GM18909 (cell line): Measurements from ENCODE around the gene KIAA1549.
"Not testable (repeated sequence)": the region's sequence is repeated elsewhere in the genome, so short reads cannot be mapped to it uniquely, and the experiment has no call there.

Experiments used
- ATAC-seq: cut with Tn5 transposase; IDR thresholded peaks from one replicate; pipeline ENCODE4 v1.9.1; 2021; ENCODE audit warnings: mild to moderate bottlenecking; ENCODE audit not compliant: unreplicated experiment, poor library complexity

The KIAA1549 gene

DNA sequence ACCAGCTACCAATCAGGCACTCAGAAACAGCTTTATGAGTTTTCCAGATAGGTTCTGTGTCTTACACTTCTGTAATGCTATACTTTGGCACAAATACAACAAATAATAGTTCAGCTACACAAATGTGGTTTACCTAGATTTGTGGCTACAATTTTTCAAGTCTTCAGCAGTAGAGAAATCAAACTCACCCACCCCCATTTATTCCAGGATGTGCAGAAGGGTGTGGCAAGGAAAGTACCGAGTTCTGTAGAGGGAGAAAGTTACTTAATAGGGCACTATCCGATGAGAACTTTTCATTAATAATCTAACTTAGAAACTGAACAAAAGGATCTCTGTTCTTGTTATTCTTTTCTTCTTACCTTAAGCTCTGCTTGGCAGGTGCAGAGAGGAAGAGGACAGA, 152.9 kb downstream of the KIAA1549 start:
- no peak for ATAC-seq

GRCh38 chr7:138825049-138825721, 156.0 kb downstream of the KIAA1549 start:
- no peak for ATAC-seq

DNA sequence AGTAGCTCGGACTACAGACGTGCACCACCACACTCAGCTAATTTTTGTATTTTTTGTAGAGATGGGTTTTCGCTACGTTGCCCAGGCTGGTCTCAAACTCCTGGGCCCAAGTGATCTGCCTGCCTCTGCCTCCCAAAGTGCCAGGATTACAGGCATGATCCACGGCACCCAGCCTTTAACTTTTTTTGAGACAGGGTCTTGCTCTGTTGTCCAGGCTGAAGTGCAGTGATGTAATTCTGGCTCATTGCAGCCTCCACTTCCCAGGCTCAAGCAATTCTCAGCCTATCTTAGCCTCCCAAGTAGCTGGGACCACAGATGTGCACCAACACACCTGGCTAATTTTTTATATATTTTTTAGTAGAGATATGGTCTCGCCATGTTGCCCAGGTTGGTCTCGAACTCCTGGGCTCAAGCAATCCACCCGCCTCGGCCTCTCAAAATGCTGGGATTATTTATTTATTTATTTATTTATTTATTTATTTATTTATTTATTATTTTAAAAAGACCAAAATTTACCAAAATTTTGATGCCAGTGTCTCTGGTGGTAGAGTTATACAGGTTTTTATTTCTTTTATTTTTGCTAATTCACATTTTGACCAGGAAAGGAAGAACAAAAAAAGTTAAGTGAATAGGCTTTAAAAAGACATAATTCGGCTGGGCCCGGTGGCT, 158.2 kb downstream of the KIAA1549 start:
- ATAC-seq: no peak

GRCh38 chr7:138821912-138822311, 159.3 kb downstream of the KIAA1549 start:
- ATAC-seq: no peak

- no peak for ATAC-seq
Measured at GRCh38 chr7:138819625-138820024, 161.6 kb downstream of the KIAA1549 start.

- ATAC-seq: no peak
Measured at GRCh38 chr7:138816650-138817049, 164.5 kb downstream of the KIAA1549 start.

DNA sequence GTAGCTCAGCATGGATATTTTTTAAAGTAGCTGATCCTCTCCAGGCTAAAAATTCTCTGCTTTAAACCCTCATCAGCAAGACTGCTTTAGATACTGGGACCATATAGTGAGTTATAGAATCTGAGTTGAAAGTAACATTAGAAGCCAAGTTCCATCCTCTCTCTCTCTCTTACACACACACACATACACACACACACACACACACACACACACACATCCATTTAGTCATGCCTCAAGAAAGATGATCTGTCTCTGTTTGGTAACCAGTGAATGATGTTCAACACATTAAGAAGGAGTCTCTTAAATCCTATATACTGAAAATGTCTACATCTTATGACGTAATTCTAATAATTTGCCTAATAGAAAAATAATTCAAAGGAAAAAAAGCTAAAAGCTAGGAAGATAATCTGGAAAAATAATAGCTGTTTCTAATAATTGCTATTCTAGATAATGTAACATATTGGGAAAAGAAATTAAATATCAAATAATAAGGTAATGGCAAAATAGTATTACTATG, 166.3 kb downstream of the KIAA1549 start:
- ATAC-seq: no peak

DNA sequence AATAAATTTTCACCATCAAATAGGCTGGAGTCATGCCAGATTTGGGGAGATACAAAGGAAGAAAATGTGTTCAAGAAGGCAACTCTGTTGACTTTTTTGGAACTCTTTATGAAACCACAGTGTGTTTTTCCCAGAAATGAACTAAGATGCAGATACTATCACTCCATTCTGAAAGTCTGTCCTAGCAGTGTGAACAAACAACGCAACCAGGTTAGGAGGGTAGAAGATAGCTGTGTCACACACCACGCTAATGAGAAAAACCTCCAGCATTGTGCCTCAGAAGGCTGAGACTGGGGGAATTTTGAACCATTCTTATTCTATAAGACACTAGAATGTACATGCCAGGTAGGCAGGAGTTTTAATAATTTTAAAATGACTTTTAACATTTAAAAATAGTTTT, 167.2 kb downstream of the KIAA1549 start:
- no peak for ATAC-seq

- ATAC-seq: not testable (repeated sequence)
Measured at GRCh38 chr7:138811327-138811726, 169.9 kb downstream of the KIAA1549 start.

GRCh38 chr7:138809346-138809745, 171.8 kb downstream of the KIAA1549 start:
- no peak for ATAC-seq

DNA sequence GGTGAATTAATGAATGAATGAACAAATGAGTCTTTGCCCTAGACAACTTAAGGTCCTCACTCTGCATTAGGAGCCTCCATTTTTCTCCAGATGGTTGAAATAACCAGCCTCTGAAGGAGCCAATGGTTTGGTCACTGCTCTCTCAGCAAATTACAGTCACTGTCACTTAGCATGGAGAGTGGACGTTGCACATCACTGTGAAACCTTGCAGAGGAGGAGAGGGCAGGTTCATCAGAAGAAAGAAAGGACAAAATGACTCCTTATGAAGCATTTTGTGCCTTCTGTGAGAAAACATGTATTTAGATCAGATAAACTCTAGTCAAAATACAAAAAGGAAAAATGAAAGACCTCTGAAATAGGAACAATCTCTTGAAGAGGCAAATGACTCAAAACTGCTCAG, 176.6 kb downstream of the KIAA1549 start:
- ATAC-seq: no peak

- no peak for ATAC-seq
Measured at GRCh38 chr7:138802706-138803105, 178.5 kb downstream of the KIAA1549 start.

GRCh38 chr7:138801256-138801655, 179.9 kb downstream of the KIAA1549 start:
- no peak for ATAC-seq

DNA sequence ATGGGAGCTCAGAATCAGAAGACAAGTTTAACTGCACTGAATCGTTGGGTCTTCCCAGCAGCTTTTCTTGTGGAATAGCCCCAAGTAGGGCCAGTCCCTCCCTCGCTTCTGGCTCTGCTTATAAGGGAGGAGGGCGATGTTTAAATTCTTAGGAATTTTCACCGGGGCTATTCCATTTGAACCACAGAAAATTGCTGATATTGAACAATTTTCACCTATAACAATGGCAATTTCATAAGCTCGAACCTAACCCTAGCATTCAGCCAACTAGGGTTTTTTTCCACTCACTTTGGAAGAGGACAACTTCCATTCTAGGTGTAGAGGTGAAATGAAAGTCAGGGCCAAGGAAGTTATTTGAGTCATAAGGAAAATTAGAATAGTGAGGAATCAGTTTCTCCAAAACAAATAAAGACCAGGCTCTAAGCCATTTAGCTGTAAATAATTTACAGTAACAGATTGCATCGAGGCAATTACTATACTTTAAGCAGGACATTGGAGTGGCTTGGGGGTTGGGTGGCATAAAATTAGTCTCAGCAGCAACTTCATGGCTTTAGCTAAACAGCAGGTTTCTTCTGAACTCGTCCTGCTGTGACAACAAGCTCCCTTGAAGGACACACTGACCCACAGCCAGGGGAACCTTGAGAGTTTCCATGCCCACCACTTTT, 181.7 kb downstream of the KIAA1549 start:
- no peak for ATAC-seq

DNA sequence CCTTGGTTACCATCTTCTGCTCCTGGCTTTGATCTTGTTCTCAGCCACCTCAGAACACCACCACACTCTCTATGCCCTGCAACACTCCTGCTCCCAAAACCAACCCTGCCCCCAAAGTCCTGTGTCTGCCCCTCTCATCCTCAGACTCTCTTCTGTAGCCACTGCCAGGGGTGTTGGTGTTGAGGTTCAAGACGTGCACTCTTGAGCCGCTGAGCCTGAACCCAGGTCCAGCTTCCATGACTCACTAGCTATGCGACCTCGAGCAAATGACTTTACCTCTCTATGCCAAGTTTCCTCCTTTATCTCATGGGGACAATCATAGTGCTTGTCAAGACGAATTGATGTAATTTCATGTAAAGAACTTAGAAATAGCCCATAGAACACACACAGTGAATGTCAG, 182.4 kb downstream of the KIAA1549 start:
- no peak for ATAC-seq

- ATAC-seq: no peak
Measured at GRCh38 chr7:138797715-138798320, 183.4 kb downstream of the KIAA1549 start, which contains the start of the genes ATP6V0A4 and TMEM213. Gene ATP6V0A4 (minus strand): TSS chr7:138798196. CDS start chr7:138771247, 26,949 bp downstream. Gene TMEM213 (plus strand): TSS chr7:138797994. CDS start chr7:138798105, 111 bp downstream.

DNA sequence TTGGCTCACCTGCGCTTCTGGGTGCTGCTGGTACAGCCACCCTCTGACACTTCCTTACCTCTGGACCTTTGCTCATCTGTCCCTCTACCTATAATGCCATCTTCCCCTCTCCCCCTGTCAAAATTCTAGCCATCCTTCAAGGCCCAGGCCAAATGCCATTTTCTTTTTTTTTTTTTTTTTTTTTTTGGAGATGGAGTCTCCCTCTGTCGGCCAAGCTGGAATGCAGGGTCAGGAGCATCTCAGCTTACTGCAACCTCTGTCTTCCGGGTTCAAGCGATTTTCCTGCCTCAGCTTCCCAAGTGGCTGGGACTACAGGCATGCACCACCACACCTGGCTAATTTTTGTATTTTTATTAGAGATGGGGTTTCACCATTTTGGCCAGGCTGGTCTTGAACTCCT, 184.1 kb downstream of the KIAA1549 start:
- not testable (repeated sequence) for ATAC-seq

GRCh38 chr7:138796038-138796615, 185.1 kb downstream of the KIAA1549 start:
- peak; percentile 59 for ATAC-seq

- no peak for ATAC-seq
Measured at GRCh38 chr7:138785587-138786437, 195.4 kb downstream of the KIAA1549 start.
